Stomach (tissue), 9 donors: ENCODE data around the gene NALCN. TPM values are rescaled to one million over a fixed set of nuclear protein-coding genes. Genes with fewer than 3 reads are reported as not detected.

Experiments used
- DNase-seq, 2 donors: peaks; one replicate each; pipeline versions ENCODE4 v3.0.0 to v3.0.0-alpha.2; 2013 to 2019
- H3K27ac ChIP-seq, 5 donors: fragments of 200-600 bp in 4 of 5; sonication (generic) in 4 of 5; one replicate each; pipeline ENCODE4 v1.5.1; 2013 to 2019; ENCODE audit warnings: mild to moderate bottlenecking in 1 of 5, moderate library complexity in 1 of 5
- H3K27me3 ChIP-seq, 3 donors: fragments of 200-600 bp; sonication (generic); one replicate each; pipeline ENCODE4 v1.5.1; 2017 to 2019; ENCODE audit warnings: mixed run types in 1 of 3
- H3K36me3 ChIP-seq, 4 donors: fragments of 200-600 bp; sonication (generic); 1 replicate in 3 of 4; 2 replicates in 1 of 4; pipeline ENCODE4 v1.5.1; 2016 to 2019
- H3K4me1 ChIP-seq, 4 donors: fragments of 200-600 bp; sonication (generic); one replicate each; pipeline ENCODE4 v1.5.1; 2016 to 2019
- H3K4me3 ChIP-seq, 4 donors: fragments of 200-600 bp; sonication (generic) in 3 of 4; one replicate each; pipeline ENCODE4 v1.5.1; 2016 to 2019; ENCODE audit warnings: mild to moderate bottlenecking in 1 of 4
- H3K9me3 ChIP-seq, 4 donors: fragments of 200-600 bp; sonication (generic); one replicate each; pipeline ENCODE4 v1.5.1; 2016 to 2019
- CTCF ChIP-seq, 7 experiments: fragments of 450-650 bp in 4 of 7; fragments of 200-600 bp in 3 of 7; sonication (generic) in 3 of 7; IDR thresholded peaks; one replicate each; pipeline ENCODE4 v1.5.1; 2016 to 2019; ENCODE audit warnings: antibody characterized with exemption in 7 of 7, control low read depth in 2 of 7, mild to moderate bottlenecking in 1 of 7
- EP300 ChIP-seq: sonication (generic); formaldehyde crosslinking; IDR thresholded peaks from one replicate; pipeline ENCODE4 v1.6.1; 2017; ENCODE audit warnings: antibody characterized with exemption
- POLR2A ChIP-seq, 4 donors: fragments of 450-650 bp; IDR thresholded peaks; one replicate each; pipeline ENCODE4 v1.6.1; 2016; ENCODE audit warnings: antibody characterized with exemption in 4 of 4, control low read depth in 2 of 4, mild to moderate bottlenecking in 1 of 4, moderate library complexity in 1 of 4
- POLR2AphosphoS5 ChIP-seq, 3 donors: sonication (generic); formaldehyde crosslinking; IDR thresholded peaks; one replicate each; pipeline ENCODE4 v1.6.1; 2016; ENCODE audit warnings: antibody characterized with exemption in 3 of 3
- WGBS, 5 donors: extraction: QIAGEN DNeasy Blood & Tissue Kit in 3 of 5; methylation state at CpG; one replicate each; pipeline versions ENCODE4 v1.1.5 to v1.1.7; 2013 to 2018; 5-methylcytosine and 5-hydroxymethylcytosine counted together
- intact Hi-C: fragments of 100-400 bp; cut with DNase I; formaldehyde crosslinking; loops from one replicate; pipeline ENCODE4 v1.15.1; 2023; ENCODE audit warnings: low total_unique reads
- polyA plus RNA-seq, 3 donors: library from polyadenylated mRNA; stranded (reverse); fragments of 200-250 nt; gene quantifications; one replicate each; pipeline ENCODE4 v1.2.3, GENCODE V29; 2013
- total RNA-seq, 5 donors: library from RNA; depleted of rRNA; stranded (reverse); fragments of >200 nt; gene quantifications; one replicate each; pipeline versions ENCODE4 v1.1.0 to v1.2.3, GENCODE V29; 2014 to 2016
- donor health status: healthy with polysubstance abuse.
- donor health status: Bipolar disorder and iron deficiency.
- donor health status: healthy.

The NALCN gene
- total and polyA plus RNA-seq, 8 donors = 0.15 to 2.9 (median 1.2) TPM; not detected in 2

- no peak for DNase-seq
- Histone ChIP-seq H3K27ac (no peak overlapping the region), H3K9me3 (no peaks in the 10 kb centered on the region), H3K36me3 (no peaks in the 10 kb centered on the region), H3K4me3 (no peak overlapping the region), H3K27me3 (no peaks in the 10 kb centered on the region), H3K4me1 (no peaks in the 10 kb centered on the region)
- intact Hi-C loops = no loop called here
- no peak for TF ChIP-seq POLR2A (IDR thresholded peaks at IDR 0.05)
- TF ChIP-seq POLR2AphosphoS5 (IDR thresholded peaks at IDR 0.05) = no peak
- no peak for TF ChIP-seq CTCF (IDR thresholded peaks at IDR 0.05)
- TF ChIP-seq EP300 = no peak
Measured at GRCh38 chr13:101309014-101309619, 107.2 kb downstream of the NALCN start.

- H3K27me3 ChIP-seq = no peaks in the 10 kb centered on the region
- no peak overlapping the region for H3K27ac ChIP-seq
- intact Hi-C loops = no loop called here
- no peaks in the 10 kb centered on the region for H3K36me3 ChIP-seq
- WGBS, 5 donors = 70 to 76% (median 75%) methylated on average over 4 of the region's 4 CpGs
- H3K9me3 ChIP-seq = no peaks in the 10 kb centered on the region
- no peak for DNase-seq
- TF ChIP-seq EP300 (no peak), CTCF (IDR thresholded peaks at IDR 0.05) (no peak), POLR2AphosphoS5 (IDR thresholded peaks at IDR 0.05) (no peak), POLR2A (IDR thresholded peaks at IDR 0.05) (no peak)
- H3K4me3 ChIP-seq = no peak overlapping the region
- no peaks in the 10 kb centered on the region for H3K4me1 ChIP-seq
Measured at GRCh38 chr13:101308247-101309013, 107.9 kb downstream of the NALCN start.

- peak in 1 of 2 donors; percentile 23 for DNase-seq
- no peaks in the 10 kb centered on the region for H3K36me3 ChIP-seq
- H3K27ac ChIP-seq = no peak overlapping the region
- no peaks in the 10 kb centered on the region for H3K9me3 ChIP-seq
- no peaks in the 10 kb centered on the region for H3K4me1 ChIP-seq
- 60 to 81% (median 76%) methylated on average over 5 of the region's 5 CpGs for WGBS, 5 donors
- no peak overlapping the region for H3K4me3 ChIP-seq
- intact Hi-C loops = no loop called here
- H3K27me3 ChIP-seq = no peaks in the 10 kb centered on the region
- TF ChIP-seq CTCF (IDR thresholded peaks at IDR 0.05) = no peak
- TF ChIP-seq EP300 = no peak
- no peak for TF ChIP-seq POLR2A (IDR thresholded peaks at IDR 0.05)
- no peak for TF ChIP-seq POLR2AphosphoS5 (IDR thresholded peaks at IDR 0.05)
Measured at GRCh38 chr13:101307181-101307701, 109.1 kb downstream of the NALCN start.

- WGBS, 5 donors = 63 to 74% (median 68%) methylated on average over 3 of the region's 3 CpGs
- intact Hi-C loops = no loop called here
- Histone ChIP-seq H3K4me1 (no peaks in the 10 kb centered on the region), H3K27me3 (no peaks in the 10 kb centered on the region), H3K9me3 (no peaks in the 10 kb centered on the region), H3K36me3 (no peaks in the 10 kb centered on the region), H3K27ac (no peak overlapping the region), H3K4me3 (no peak overlapping the region)
- TF ChIP-seq POLR2AphosphoS5 (IDR thresholded peaks at IDR 0.05) (no peak), EP300 (no peak), CTCF (IDR thresholded peaks at IDR 0.05) (no peak), POLR2A (IDR thresholded peaks at IDR 0.05) (no peak)
- no peak for DNase-seq
Measured at GRCh38 chr13:101306773-101307172, 109.5 kb downstream of the NALCN start.
